H1 (cell line): ENCODE measurements around the gene ASB13. TPM values are rescaled to one million over a fixed set of nuclear protein-coding genes. Genes with fewer than 3 reads are reported as not detected.

Experiments
- CREB1 ChIP-seq: IDR thresholded peaks from 2 replicates; pipeline ENCODE4 v1.6.1; 2012; ENCODE audit warnings: inconsistent platforms
- EGR1 ChIP-seq: IDR thresholded peaks from 2 replicates; pipeline ENCODE4 v1.6.1; 2011; ENCODE audit warnings: low read depth, low read length, borderline replicate concordance
- KDM4A ChIP-seq: IDR thresholded peaks from one replicate; pipeline ENCODE4 v1.7.1; 2012; ENCODE audit warnings: low read depth, mild to moderate bottlenecking, moderate library complexity, low read length, inconsistent platforms; ENCODE audit not compliant: severe bottlenecking
- POLR2AphosphoS5 ChIP-seq: IDR thresholded peaks from 2 replicates; pipeline ENCODE4 v1.6.1; 2011; ENCODE audit warnings: low read depth, low read length
- SIRT6 ChIP-seq: IDR thresholded peaks from one replicate; pipeline ENCODE4 v1.7.1; 2012; ENCODE audit warnings: low read length, inconsistent platforms
- TAF1 ChIP-seq: IDR thresholded peaks from 2 replicates; pipeline ENCODE4 v1.6.1; 2011; ENCODE audit warnings: mild to moderate bottlenecking, low read depth, low read length
- TCF12 ChIP-seq: IDR thresholded peaks from 2 replicates; pipeline ENCODE4 v1.6.1; 2011; ENCODE audit warnings: low read depth, mild to moderate bottlenecking, low read length
- YY1 ChIP-seq: IDR thresholded peaks from 2 replicates; pipeline ENCODE4 v1.6.1; 2011; ENCODE audit warnings: low read depth, mild to moderate bottlenecking, low read length
- polyA plus RNA-seq, 7 experiments: library from polyadenylated mRNA; depleted of rRNA in 3 of 7; stranded (reverse) in 5 of 7; unstranded in 2 of 7; fragments of >200 nt in 5 of 7; fragments of 200-250 nt in 2 of 7; gene quantifications; 1 replicate in 5 of 7; 2 replicates in 1 of 7; 4 replicates in 1 of 7; pipeline versions ENCODE4 v1.2.1 to v1.2.3, GENCODE V29; 2011 to 2013; ENCODE audit warnings: missing spikeins in 2 of 7, mixed read lengths in 2 of 7
- total RNA-seq: library from RNA; stranded (reverse); fragmentation: NEBNext Ultra II Directional; extraction: Animal tissue kit (Norgen Biotek cat#: 25700); gene quantifications from 2 replicates; pipeline ENCODE4 v1.2.1, GENCODE V29; 2021
- TF ChIP-seq, protein P1 (sequence below): fragments of 300-600 bp; sonication (generic); IDR thresholded peaks from 2 replicates; pipeline ENCODE4 v1.7.1; 2012; ENCODE audit warnings: low read length, moderate library complexity, mild to moderate bottlenecking, inconsistent platforms; ENCODE audit not compliant: insufficient replicate concordance

ASB13 gene
- total and polyA plus RNA-seq, 2 of the 8 experiments (the other 6 are each of a cell fraction or from before 2014, with no cell fraction given): 12.3 to 20.2 TPM

DNA sequence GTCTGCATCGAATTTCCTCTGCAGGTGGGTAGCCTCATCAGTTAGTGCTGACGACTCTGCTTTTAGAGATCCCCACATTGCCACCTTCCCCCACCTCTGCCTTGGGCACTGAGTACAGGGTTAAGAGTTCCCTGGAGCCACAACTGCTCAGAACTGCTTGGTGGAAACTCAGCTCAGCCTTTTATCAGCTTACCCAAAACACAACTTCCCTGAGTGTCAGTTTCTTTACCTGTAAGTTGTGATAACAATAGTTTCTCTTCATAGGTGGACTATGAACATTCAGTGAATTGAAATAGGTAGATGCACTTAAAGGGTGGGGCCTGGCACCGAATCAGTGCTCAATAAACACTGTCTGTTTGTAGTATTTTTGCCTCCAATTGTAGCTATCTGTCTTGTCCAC lies 11.3 kb downstream of the ASB13 start (continued):
- TF ChIP-seq, protein P1, sequence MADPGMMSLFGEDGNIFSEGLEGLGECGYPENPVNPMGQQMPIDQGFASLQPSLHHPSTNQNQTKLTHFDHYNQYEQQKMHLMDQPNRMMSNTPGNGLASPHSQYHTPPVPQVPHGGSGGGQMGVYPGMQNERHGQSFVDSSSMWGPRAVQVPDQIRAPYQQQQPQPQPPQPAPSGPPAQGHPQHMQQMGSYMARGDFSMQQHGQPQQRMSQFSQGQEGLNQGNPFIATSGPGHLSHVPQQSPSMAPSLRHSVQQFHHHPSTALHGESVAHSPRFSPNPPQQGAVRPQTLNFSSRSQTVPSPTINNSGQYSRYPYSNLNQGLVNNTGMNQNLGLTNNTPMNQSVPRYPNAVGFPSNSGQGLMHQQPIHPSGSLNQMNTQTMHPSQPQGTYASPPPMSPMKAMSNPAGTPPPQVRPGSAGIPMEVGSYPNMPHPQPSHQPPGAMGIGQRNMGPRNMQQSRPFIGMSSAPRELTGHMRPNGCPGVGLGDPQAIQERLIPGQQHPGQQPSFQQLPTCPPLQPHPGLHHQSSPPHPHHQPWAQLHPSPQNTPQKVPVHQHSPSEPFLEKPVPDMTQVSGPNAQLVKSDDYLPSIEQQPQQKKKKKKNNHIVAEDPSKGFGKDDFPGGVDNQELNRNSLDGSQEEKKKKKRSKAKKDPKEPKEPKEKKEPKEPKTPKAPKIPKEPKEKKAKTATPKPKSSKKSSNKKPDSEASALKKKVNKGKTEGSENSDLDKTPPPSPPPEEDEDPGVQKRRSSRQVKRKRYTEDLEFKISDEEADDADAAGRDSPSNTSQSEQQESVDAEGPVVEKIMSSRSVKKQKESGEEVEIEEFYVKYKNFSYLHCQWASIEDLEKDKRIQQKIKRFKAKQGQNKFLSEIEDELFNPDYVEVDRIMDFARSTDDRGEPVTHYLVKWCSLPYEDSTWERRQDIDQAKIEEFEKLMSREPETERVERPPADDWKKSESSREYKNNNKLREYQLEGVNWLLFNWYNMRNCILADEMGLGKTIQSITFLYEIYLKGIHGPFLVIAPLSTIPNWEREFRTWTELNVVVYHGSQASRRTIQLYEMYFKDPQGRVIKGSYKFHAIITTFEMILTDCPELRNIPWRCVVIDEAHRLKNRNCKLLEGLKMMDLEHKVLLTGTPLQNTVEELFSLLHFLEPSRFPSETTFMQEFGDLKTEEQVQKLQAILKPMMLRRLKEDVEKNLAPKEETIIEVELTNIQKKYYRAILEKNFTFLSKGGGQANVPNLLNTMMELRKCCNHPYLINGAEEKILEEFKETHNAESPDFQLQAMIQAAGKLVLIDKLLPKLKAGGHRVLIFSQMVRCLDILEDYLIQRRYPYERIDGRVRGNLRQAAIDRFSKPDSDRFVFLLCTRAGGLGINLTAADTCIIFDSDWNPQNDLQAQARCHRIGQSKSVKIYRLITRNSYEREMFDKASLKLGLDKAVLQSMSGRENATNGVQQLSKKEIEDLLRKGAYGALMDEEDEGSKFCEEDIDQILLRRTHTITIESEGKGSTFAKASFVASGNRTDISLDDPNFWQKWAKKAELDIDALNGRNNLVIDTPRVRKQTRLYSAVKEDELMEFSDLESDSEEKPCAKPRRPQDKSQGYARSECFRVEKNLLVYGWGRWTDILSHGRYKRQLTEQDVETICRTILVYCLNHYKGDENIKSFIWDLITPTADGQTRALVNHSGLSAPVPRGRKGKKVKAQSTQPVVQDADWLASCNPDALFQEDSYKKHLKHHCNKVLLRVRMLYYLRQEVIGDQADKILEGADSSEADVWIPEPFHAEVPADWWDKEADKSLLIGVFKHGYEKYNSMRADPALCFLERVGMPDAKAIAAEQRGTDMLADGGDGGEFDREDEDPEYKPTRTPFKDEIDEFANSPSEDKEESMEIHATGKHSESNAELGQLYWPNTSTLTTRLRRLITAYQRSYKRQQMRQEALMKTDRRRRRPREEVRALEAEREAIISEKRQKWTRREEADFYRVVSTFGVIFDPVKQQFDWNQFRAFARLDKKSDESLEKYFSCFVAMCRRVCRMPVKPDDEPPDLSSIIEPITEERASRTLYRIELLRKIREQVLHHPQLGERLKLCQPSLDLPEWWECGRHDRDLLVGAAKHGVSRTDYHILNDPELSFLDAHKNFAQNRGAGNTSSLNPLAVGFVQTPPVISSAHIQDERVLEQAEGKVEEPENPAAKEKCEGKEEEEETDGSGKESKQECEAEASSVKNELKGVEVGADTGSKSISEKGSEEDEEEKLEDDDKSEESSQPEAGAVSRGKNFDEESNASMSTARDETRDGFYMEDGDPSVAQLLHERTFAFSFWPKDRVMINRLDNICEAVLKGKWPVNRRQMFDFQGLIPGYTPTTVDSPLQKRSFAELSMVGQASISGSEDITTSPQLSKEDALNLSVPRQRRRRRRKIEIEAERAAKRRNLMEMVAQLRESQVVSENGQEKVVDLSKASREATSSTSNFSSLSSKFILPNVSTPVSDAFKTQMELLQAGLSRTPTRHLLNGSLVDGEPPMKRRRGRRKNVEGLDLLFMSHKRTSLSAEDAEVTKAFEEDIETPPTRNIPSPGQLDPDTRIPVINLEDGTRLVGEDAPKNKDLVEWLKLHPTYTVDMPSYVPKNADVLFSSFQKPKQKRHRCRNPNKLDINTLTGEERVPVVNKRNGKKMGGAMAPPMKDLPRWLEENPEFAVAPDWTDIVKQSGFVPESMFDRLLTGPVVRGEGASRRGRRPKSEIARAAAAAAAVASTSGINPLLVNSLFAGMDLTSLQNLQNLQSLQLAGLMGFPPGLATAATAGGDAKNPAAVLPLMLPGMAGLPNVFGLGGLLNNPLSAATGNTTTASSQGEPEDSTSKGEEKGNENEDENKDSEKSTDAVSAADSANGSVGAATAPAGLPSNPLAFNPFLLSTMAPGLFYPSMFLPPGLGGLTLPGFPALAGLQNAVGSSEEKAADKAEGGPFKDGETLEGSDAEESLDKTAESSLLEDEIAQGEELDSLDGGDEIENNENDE: no peak
- TF ChIP-seq SIRT6 (no peak), YY1 (no peak), POLR2AphosphoS5 (no peak), KDM4A (no peak), EGR1 (no peak), TCF12 (no peak), TAF1 (no peak), CREB1 (no peak)
